K562 (cell line): ENCODE results near the gene AKAP13. TPM values are rescaled to one million over a fixed set of nuclear protein-coding genes. Genes with fewer than 3 reads are reported as not detected.

Experiments used
- ATAC-seq: fragments of 200-7000 bp; cut with Tn5 transposase; 3 replicates; pipeline ENCODE4 v1.9.1; 2020; ENCODE audit warnings: moderate library complexity
- BruUV-seq: library from RNA; stranded (reverse); fragments of 400-500 nt; replicated peaks from 2 replicates; lab custom pipeline; 2021; lab: Mats Ljungman, UMichigan
- CTCF ChIA-PET: fragments of 300-600 bp; formaldehyde crosslinking; extraction: SDS; loops from one replicate; lab custom pipeline; 2021; ENCODE audit warnings: low intra/inter-chr PET ratio; lab: Yijun Ruan, JAX
- POLR2A ChIA-PET: fragments of 300-600, 350-650 bp; sonication (Branson Sonifier 250); formaldehyde crosslinking; extraction: SDS; loops from one replicate; lab custom pipeline; 2021; ENCODE audit warnings: antibody characterized with exemption, inconsistent platforms; lab: Yijun Ruan, JAX
- DNase-seq, 4 experiments: peaks; one replicate each; pipeline versions ENCODE4 v3.0.0 to v3.0.0-alpha.2; 2011 to 2018; ENCODE audit warnings: low spot score in 3 of 4, mixed read lengths in 3 of 4; ENCODE audit errors: extremely low read depth in 1 of 4
- FAIRE-seq: peaks from 2 replicates; lab custom pipeline; 2011; peaks lifted over from hg19 to GRCh38; lab: Jason Lieb, UNC
- H2AFZ ChIP-seq: 2 replicates; pipeline ENCODE4 v1.6.0; 2011; ENCODE audit warnings: low read depth, low read length, control low read depth, inconsistent platforms
- H3K27ac ChIP-seq: fragments of 200-600 bp; 3 replicates; pipeline ENCODE4 v1.8.0; 2011; ENCODE audit warnings: low read depth, mild to moderate bottlenecking, control low read depth, inconsistent platforms, low read length, moderate library complexity, mixed read lengths; ENCODE audit errors: extremely low read depth
- H3K27me3 ChIP-seq, 2 experiments: fragments of 300-600 bp in 1 of 2; 2 replicates in 1 of 2; 3 replicates in 1 of 2; pipeline versions ENCODE4 v1.6.0 to v1.8.0; 2011; ENCODE audit warnings: inconsistent platforms in 2 of 2, low read length in 2 of 2, mild to moderate bottlenecking in 1 of 2, mixed read lengths in 1 of 2, moderate library complexity in 1 of 2; ENCODE audit not compliant: control insufficient read depth in 2 of 2, insufficient read depth in 2 of 2
- H3K36me3 ChIP-seq: fragments of 300-600 bp; 3 replicates; pipeline ENCODE4 v1.8.0; 2011; ENCODE audit warnings: mild to moderate bottlenecking, low read length, inconsistent platforms; ENCODE audit not compliant: control insufficient read depth, insufficient read depth
- H3K4me1 ChIP-seq, 2 experiments: fragments of 200-600 bp in 1 of 2; replicated peaks in 1 of 2; 2 replicates in 1 of 2; 3 replicates in 1 of 2; pipeline versions ENCODE4 v1.5.1 to v1.8.0; 2011; ENCODE audit warnings: inconsistent platforms in 2 of 2, low read length in 2 of 2, mild to moderate bottlenecking in 1 of 2, mixed read lengths in 1 of 2, moderate library complexity in 1 of 2; ENCODE audit not compliant: control insufficient read depth in 2 of 2, insufficient read depth in 2 of 2
- H3K4me2 ChIP-seq: 2 replicates; pipeline ENCODE4 v1.6.1; 2011; ENCODE audit warnings: low read length, control low read depth, inconsistent platforms, mixed read lengths; ENCODE audit not compliant: insufficient read depth
- H3K4me3 ChIP-seq: fragments of 200-600 bp; sonication (generic), shearing (Covaris generic); 2 replicates; pipeline ENCODE4 v1.5.1; 2016; ENCODE audit warnings: control low read depth, inconsistent platforms
- H3K79me2 ChIP-seq: fragments of 200-600 bp; 3 replicates; pipeline ENCODE4 v1.8.0; 2011; ENCODE audit warnings: low read length, inconsistent platforms; ENCODE audit not compliant: control insufficient read depth, insufficient read depth
- H3K9ac ChIP-seq, 2 experiments: 2 replicates each; pipeline versions ENCODE4 v1.6.0 to v1.6.1; 2011; ENCODE audit warnings: low read depth in 2 of 2, low read length in 2 of 2, control low read depth in 1 of 2, inconsistent platforms in 1 of 2, mild to moderate bottlenecking in 1 of 2, mixed read lengths in 1 of 2; ENCODE audit not compliant: insufficient read depth in 1 of 2
- H3K9me1 ChIP-seq: one replicate; pipeline ENCODE4 v1.6.0; 2011; ENCODE audit warnings: inconsistent platforms, mild to moderate bottlenecking, low read length, moderate library complexity; ENCODE audit not compliant: control insufficient read depth, insufficient read depth
- H3K9me3 ChIP-seq: replicated peaks from 2 replicates; pipeline ENCODE4 v1.5.1; 2011; ENCODE audit warnings: low read depth, low read length, inconsistent platforms; ENCODE audit not compliant: control insufficient read depth, insufficient read depth
- H4K20me1 ChIP-seq: replicated peaks from 2 replicates; pipeline ENCODE4 v1.6.1; 2011; ENCODE audit warnings: low read length, inconsistent platforms, mixed read lengths; ENCODE audit not compliant: control insufficient read depth, insufficient read depth
- ELF4 ChIP-seq: fragments of 450-650 bp; formaldehyde crosslinking; IDR thresholded peaks from 2 replicates; pipeline ENCODE4 v1.4.0; 2022; ENCODE audit warnings: missing genetic modification characterization
- EP400 ChIP-seq: fragments of 450-650 bp; IDR thresholded peaks from 2 replicates; pipeline ENCODE4 v1.6.1; 2017; ENCODE audit warnings: antibody characterized with exemption, mild to moderate bottlenecking, moderate library complexity
- HINFP ChIP-seq: fragments of 450-650 bp; conservative IDR thresholded peaks from 2 replicates; pipeline ENCODE4 v1.6.1; 2016; ENCODE audit warnings: missing genetic modification characterization, low read depth, mild to moderate bottlenecking, control low read depth, missing compliant biosample characterization
- HNRNPLL ChIP-seq: fragments of 200-400 bp; formaldehyde crosslinking; IDR thresholded peaks from 2 replicates; pipeline ENCODE4 v1.6.1; 2017; ENCODE audit warnings: low read length, low read depth, mild to moderate bottlenecking; ENCODE audit not compliant: poor library complexity, severe bottlenecking
- MIER1 ChIP-seq: fragments of 450-650 bp; IDR thresholded peaks from 2 replicates; pipeline ENCODE4 v1.6.1; 2016; ENCODE audit warnings: antibody characterized with exemption, mild to moderate bottlenecking, low read depth
- MITF ChIP-seq: IDR thresholded peaks from 2 replicates; pipeline ENCODE4 v1.6.1; 2014; ENCODE audit warnings: antibody characterized with exemption
- NR4A1 ChIP-seq, 2 experiments: fragments of 250-450 bp in 1 of 2; fragments of 450-650 bp in 1 of 2; sonication (Bioruptor Pico) in 1 of 2; IDR thresholded peaks; 2 replicates each; pipeline versions ENCODE4 v1.4.0 to v1.6.1; 2016 to 2020; ENCODE audit warnings: mild to moderate bottlenecking in 2 of 2, missing compliant biosample characterization in 1 of 2, missing genetic modification characterization in 1 of 2, moderate library complexity in 1 of 2
- SMARCA4 ChIP-seq: fragments of 450-650 bp; IDR thresholded peaks from 2 replicates; pipeline ENCODE4 v1.6.1; 2016
- ZNF134 ChIP-seq: fragments of 250-450 bp; sonication (Bioruptor Pico); conservative IDR thresholded peaks from 2 replicates; pipeline ENCODE4 v1.4.0; 2020
- ZNF407 ChIP-seq: fragments of 450-650 bp; IDR thresholded peaks from 2 replicates; pipeline ENCODE4 v1.6.1; 2016; ENCODE audit warnings: low read depth
- ZNF766 ChIP-seq: fragments of 200-800 bp; sonication (Bioruptor generic); conservative IDR thresholded peaks from 2 replicates; pipeline ENCODE4 v1.6.1; 2016; ENCODE audit warnings: missing genetic modification characterization, missing compliant biosample characterization
- WGBS: fragments of 100-300 bp; shearing (Covaris generic); methylation state at CpG from one replicate; pipeline ENCODE4 v1.1.6; 2016; ENCODE audit warnings: low coverage, mixed read lengths; ENCODE audit not compliant: insufficient coverage; ENCODE audit errors: missing lambda C conversion rate; 5-methylcytosine and 5-hydroxymethylcytosine counted together
- in situ Hi-C: fragments of 300-500 bp; cut with MboI; formaldehyde crosslinking; loops from 4 replicates; pipeline ENCODE4 v1.15.0; 2018; ENCODE audit warnings: inconsistent platforms, mixed read lengths
- intact Hi-C: fragments of 100-400 bp; cut with micrococcal nuclease; formaldehyde crosslinking; loops from 2 replicates; pipeline ENCODE4 v1.14.2; 2022
- polyA plus RNA-seq, 8 experiments: library from polyadenylated mRNA; depleted of rRNA in 4 of 8; stranded (reverse) in 5 of 8; unstranded in 3 of 8; fragments of >200 nt; fragmentation: Nextera tagmentation in 2 of 8; fragmentation: Illumina TruSeq in 1 of 8; extraction: Ambion mirVana in 2 of 8; extraction: Trizol in 1 of 8; gene quantifications; 2 replicates each; pipeline versions ENCODE4 v1.2.1 to v1.2.3, GENCODE V29; 2011 to 2014; ENCODE audit warnings: inconsistent platforms in 1 of 8, missing spikeins in 1 of 8
- total RNA-seq, 7 experiments: library from RNA; depleted of rRNA in 6 of 7; stranded (reverse); fragments of >200 nt in 6 of 7; fragmentation: Illumina TruSeq in 2 of 7; extraction: Trizol in 2 of 7; gene quantifications; 2 replicates each; pipeline versions ENCODE4 v1.2.1 to v1.2.3, GENCODE V29; 2011 to 2021; ENCODE audit warnings: low replicate concordance in 1 of 7

AKAP13 gene
- total and polyA plus RNA-seq, 9 of the 15 experiments (the other 6 are each of a cell fraction or from before 2014, with no cell fraction given): 0.03 to 1.7 (median 0.42) TPM

GRCh38 chr15:85745525-85746150, 365.2 kb downstream of the AKAP13 start:
- Histone ChIP-seq H3K79me2 (no peaks in the 10 kb centered on the region), H3K4me1 (no peaks in the 10 kb centered on the region), H3K9ac (no peak overlapping the region), H3K4me3 (no peak overlapping the region), H2AFZ (no peak overlapping the region), H3K27me3 (peaks cover 29 to 58% of the 10 kb centered on the region in 2 experiments), H4K20me1 (no peaks in the 10 kb centered on the region), H3K9me1 (no peaks in the 10 kb centered on the region), H3K4me2 (no peak overlapping the region), H3K27ac (no peak overlapping the region), H3K36me3 (no peaks in the 10 kb centered on the region), H3K9me3 (no peaks in the 10 kb centered on the region)
- BruUV-seq: no TSS peak
- in situ Hi-C loops: no loop called here
- POLR2A ChIA-PET: no interaction called here
- 1% methylated on average over 14 of the region's 14 CpGs for WGBS
- no peak for ATAC-seq
- no peak for FAIRE-seq
- CTCF ChIA-PET: no interaction called here
- DNase-seq: no peak
- intact Hi-C loops: no loop called here
- TF ChIP-seq MIER1 (no peak), SMARCA4 (no peak), ZNF134 (no peak), ELF4 (CRISPR knock-in tag) (no peak), HINFP (tag) (no peak), EP400 (no peak), HNRNPLL (no peak), ZNF766 (no peak), NR4A1 (CRISPR knock-in tag; IDR thresholded peaks at IDR 0.05) (no peak), NR4A1 (tag; IDR thresholded peaks at IDR 0.05) (no peak), ZNF407 (no peak), MITF (no peak)
